Measurements from ENCODE around the gene PDLIM4.

The PDLIM4 gene

GRCh38 chr5:132227485-132228240 is 29.8 kb upstream of the PDLIM4 start, which contains the start of gene P4HA2:
TSS of gene P4HA2 (minus strand) at chr5:132227853. CDS start at chr5:132218626, 9,227 bp downstream.
- peak; percentile 72 to 76 for DNase-seq

- DNase-seq: no peak
These were observed 29.1 kb upstream of the PDLIM4 start for GRCh38 chr5:132228241-132229035.

- DNase-seq: no peak
These were observed 28.3 kb upstream of the PDLIM4 start for GRCh38 chr5:132229236-132229635.

GRCh38 chr5:132230871-132231270 is 26.6 kb upstream of the PDLIM4 start:
- no peak for DNase-seq

GRCh38 chr5:132232465-132232864 is 25.0 kb upstream of the PDLIM4 start:
- no peak for DNase-seq

GRCh38 chr5:132233081-132233480 is 24.4 kb upstream of the PDLIM4 start:
- DNase-seq: no peak

GRCh38 chr5:132233811-132234683 is 23.4 kb upstream of the PDLIM4 start:
- no peak for DNase-seq

- DNase-seq: no peak
These were observed 22.8 kb upstream of the PDLIM4 start for GRCh38 chr5:132234684-132235062.

GRCh38 chr5:132235340-132235739 is 22.2 kb upstream of the PDLIM4 start:
- no peak for DNase-seq

- DNase-seq: no peak
These were observed 20.4 kb upstream of the PDLIM4 start for GRCh38 chr5:132237141-132237540.

GRCh38 chr5:132237670-132238069 is 19.8 kb upstream of the PDLIM4 start:
- no peak for DNase-seq

- peak; percentile 87 to 90 for DNase-seq
These were observed 19.2 kb upstream of the PDLIM4 start for GRCh38 chr5:132238169-132238744.

GRCh38 chr5:132238901-132239500 is 18.5 kb upstream of the PDLIM4 start:
- no peak for DNase-seq

- DNase-seq: no peak
These were observed 17.7 kb upstream of the PDLIM4 start for GRCh38 chr5:132239776-132240175.

- DNase-seq: no peak
These were observed 14.0 kb upstream of the PDLIM4 start for GRCh38 chr5:132243366-132243977.

GRCh38 chr5:132245593-132245992 is 11.9 kb upstream of the PDLIM4 start:
- DNase-seq: no peak

- no peak for DNase-seq
These were observed 10.7 kb upstream of the PDLIM4 start for GRCh38 chr5:132246806-132247205.

- no peak for DNase-seq
These were observed 6.9 kb upstream of the PDLIM4 start for GRCh38 chr5:132250547-132250946.

- DNase-seq: no peak
These were observed 6.2 kb upstream of the PDLIM4 start for GRCh38 chr5:132251220-132251725.

GRCh38 chr5:132253008-132253441 is 4.5 kb upstream of the PDLIM4 start:
- DNase-seq: no peak
